Raji (cell line): ENCODE results near the gene DDX41.

ENCODE experiments used
- POLR2A ChIP-seq: IDR thresholded peaks from 2 replicates; pipeline ENCODE4 v1.6.1; 2011; ENCODE audit warnings: low read depth, low read length, control low read depth; ENCODE audit not compliant: insufficient read depth

DDX41 gene

DNA sequence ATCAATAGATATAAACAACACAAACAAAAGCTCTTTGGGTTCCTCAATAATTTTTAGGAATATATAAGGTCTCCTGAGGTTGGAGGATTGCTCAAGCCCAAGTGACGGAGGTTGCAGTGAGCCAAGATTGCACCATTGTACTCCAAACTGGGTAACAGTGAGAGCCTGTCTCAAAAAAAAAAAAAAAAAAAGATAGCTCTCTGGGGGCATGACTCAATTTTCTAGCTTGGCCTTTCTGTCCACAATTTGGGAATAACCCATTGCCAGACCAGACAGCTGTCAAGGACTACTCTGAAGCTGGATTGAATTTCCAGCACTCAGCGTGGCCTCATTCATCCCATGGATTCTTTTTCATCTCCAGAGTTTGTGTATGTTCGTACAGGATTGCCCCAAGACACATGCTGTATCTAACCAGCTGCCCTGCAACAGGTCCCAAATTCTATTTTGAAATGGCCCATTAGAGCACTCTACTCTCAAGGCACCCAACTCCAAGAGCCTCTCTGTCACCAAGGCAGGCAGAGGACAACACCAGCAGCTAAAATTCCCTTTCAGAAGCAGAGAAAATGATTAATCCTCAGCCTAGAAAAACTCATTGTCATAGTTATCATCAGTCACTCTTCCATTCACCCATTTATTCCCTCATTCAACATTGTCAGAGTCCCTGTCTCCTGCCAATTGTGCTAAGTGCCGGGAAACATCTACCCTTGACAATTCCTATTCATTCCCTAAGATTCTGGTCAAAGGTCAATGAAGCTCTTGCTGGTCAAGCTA, 28.9 kb upstream of the DDX41 start:
- TF ChIP-seq POLR2A = no peak

- TF ChIP-seq POLR2A = no peak
Observed at GRCh38 chr5:177542816-177543465, 26.2 kb upstream of the DDX41 start.

GRCh38 chr5:177540438-177540837, 23.7 kb upstream of the DDX41 start:
- no peak for TF ChIP-seq POLR2A

DNA sequence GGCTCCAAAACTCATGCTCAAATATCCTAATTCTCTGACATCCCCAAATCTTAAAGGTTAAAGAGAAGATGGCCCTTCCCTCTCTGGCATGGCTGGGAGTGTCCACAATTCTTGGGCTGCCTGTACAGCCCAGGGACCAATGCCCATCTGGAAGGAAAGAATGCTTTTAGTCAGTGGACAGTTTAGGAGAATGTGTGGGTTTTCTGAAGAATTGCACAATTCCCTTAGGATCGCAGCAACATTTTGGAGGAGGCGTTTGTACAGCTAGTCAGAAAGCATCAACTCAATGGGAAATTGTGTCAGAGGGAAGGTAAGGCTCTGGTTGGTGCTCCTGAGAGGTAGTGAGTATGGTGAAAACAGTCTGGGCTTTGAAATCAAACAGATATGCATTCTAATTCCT, 22.6 kb upstream of the DDX41 start:
- no peak for TF ChIP-seq POLR2A

- TF ChIP-seq POLR2A = no peak
Observed at GRCh38 chr5:177538876-177539275, 22.1 kb upstream of the DDX41 start.

DNA sequence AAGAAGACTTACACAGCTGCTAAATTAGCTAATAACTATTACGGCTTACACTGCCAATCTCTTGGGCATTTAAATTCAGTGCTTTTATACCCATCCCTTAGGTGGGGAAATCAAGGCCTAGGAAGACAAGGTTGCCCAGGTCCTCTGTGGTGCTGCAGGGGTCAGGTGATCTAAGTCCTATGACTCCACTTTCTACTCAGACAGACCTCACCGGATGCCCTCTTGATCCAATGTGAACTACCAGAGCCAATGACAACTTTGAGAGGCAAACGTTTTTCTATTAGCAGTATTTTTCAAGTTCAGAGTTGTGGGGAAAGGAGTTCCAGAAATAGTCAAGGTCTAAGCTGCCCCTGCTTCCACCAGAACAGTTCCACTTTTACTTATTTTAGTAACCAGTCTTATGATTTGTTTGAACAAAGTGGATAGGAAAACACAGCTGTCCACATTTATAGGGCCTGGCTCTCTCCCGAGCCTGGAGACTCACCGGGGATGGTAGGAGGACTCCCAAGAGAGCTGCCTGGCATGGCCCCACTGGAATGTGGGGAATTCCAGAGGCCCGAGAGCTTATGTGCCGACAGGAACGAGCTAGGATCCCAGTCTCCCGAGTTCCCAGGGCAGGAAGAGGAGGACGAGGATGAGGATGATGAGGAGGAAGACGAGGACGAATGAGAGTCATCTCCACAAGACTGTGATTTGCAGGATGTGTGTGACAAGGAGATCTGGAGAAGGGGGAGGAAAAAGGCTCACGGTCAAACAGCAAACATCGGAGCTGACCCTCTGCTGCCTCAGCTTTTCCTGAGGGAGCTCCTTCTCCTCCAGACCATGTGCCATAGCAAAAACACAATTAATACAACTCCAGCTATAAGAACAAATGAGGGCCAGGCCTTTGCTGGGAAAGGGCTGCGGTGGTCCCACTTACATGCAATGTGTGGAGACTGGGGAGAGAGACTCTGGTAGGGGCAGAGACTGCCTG, 20.9 kb upstream of the DDX41 start:
- no peak for TF ChIP-seq POLR2A

GRCh38 chr5:177536386-177536785, 19.6 kb upstream of the DDX41 start:
- no peak for TF ChIP-seq POLR2A

- no peak for TF ChIP-seq POLR2A
Observed at GRCh38 chr5:177535125-177535524, 18.4 kb upstream of the DDX41 start.

- no peak for TF ChIP-seq POLR2A
Observed at GRCh38 chr5:177531209-177531940, 14.6 kb upstream of the DDX41 start.

- no peak for TF ChIP-seq POLR2A
Observed at GRCh38 chr5:177530638-177531037, 13.9 kb upstream of the DDX41 start.

DNA sequence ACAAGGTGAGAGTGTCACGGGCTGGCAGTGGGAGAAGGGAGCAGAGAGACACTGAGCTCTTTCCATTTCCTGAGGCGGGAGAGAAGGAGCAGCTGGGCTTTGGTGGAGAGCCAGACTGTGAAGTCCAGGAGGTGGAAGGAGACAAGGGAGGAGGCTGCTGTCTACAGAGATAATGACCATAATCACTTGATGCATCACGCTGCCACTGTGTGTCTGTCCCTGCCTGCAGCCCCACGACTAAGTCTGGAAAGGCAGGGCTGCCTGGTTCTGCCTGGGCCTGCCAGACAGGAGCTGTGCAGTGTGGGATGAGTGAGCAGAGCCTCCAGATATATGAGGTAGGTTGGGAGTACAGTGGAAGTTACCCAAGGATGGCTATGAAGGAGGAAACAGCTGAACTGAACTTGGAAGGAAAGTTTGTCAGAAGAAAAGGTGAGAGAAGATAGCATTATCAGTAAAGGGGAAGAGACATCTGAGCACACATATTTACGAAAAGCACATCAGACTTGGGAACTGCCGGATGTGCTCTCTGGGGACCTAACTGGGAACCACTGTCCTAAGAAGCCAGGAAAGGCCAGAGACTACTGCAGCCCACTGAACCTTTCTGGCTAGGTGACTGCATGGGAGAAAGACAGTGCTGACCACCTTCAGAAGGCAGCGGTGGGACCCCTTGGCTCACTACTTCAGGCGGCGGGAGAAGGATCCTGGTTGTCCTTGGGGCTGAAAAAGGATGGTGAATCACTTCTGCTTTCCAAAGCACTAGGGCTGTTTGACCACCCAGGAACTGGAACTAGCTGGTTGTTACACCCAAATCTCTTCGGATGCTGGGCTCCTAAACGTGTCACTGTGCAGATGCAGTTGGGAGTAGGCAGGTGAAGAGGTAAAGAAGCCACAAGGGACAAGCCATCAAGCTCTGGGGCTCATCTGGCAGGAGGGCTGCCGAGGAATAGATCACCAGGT, 12.8 kb upstream of the DDX41 start:
- no peak for TF ChIP-seq POLR2A

DNA sequence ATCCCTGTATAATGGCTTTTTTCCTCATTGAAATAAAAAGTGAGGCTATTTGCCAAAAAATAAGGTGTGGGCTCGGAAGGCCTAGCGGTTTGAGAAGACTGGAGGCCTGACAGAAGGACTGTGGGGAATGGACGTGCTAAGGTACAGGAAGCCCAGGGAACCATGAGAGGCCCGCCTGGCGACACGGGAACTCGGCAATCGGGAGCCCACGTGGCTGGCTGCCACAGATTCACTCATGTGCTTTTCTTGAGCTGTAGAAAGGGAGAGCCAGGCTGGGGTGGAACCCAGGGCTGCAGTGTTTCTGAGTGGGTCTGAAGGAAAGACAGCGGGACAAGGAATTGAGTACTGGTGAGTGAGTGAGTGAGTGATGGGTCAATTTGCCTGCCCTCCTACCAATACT, 11.9 kb upstream of the DDX41 start:
- TF ChIP-seq POLR2A = no peak

DNA sequence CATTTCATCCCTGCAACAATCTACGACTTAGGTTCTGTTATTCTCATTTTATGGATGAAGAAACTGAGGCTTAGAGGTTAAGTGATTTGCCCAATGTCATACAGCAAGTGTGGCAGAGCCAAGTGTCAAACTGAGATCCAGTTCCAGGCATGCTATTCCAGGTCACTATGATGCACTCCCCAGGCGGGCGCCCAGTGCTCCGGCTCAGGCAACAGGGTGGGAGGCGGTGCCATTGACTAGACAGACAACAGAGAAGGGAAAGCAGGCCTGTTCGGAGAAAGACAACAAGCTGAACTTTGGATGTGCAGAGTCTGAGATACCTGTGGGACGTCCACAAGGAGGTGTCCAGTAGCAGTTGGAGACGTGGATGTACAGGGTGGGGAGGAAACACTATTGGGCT, 10.8 kb upstream of the DDX41 start:
- no peak for TF ChIP-seq POLR2A

DNA sequence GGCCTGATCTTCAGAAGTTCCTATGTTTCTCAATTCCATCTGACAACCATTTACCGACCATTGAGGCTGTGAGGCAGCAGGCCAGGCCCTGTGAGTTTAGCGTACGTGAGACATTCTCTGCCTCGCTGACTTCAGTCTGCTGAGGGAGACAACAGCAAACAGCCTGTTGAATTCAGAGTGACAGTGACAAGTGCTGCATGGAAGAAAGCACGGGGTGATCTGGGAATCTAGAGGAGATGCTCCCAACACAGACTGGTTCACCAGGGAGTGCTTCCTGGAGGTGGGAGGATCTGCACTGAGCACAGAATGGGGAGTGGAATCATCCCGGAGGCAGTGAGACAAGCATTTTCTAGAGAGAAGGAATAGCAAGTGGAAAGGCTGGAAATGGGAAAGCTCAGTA, 10.0 kb upstream of the DDX41 start:
- no peak for TF ChIP-seq POLR2A

DNA sequence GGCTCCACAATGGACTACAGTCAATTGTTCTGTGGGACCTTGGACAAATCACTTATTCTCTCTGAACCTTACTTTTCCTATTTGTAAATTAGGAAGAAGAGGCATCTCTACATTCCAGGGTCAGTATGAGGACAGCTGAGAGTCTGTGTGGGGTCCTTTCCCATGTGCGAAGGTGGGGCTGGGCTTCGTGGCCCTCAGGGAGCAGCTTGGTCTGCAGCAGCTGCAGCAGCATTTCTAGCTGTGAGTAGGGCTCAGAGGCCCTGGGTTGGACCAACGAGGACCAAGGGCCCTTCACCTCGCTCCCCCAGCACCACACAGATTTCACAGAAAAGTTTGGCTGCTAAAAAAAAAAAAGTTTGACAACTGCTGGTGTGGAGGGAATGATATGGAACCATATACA, 9.4 kb upstream of the DDX41 start:
- no peak for TF ChIP-seq POLR2A
